KG1 (cell line): ENCODE results near the gene ABI3BP.
"Not testable (repeated sequence)": the region's sequence is repeated elsewhere in the genome, so short reads cannot be mapped to it uniquely, and the experiment has no call there.

ENCODE experiments used
- DNase-seq: peaks from one replicate; lab custom pipeline; 2025; lab: John Stamatoyannopoulos, UW

ABI3BP gene

GRCh38 chr3:100946096-100946495, 47.1 kb downstream of the ABI3BP start:
- DNase-seq: not testable (repeated sequence)

GRCh38 chr3:100941451-100941850, 51.8 kb downstream of the ABI3BP start:
- no peak for DNase-seq

GRCh38 chr3:100941041-100941440, 52.2 kb downstream of the ABI3BP start:
- no peak for DNase-seq

GRCh38 chr3:100936931-100937330, 56.3 kb downstream of the ABI3BP start:
- no peak for DNase-seq

- no peak for DNase-seq
Measured at GRCh38 chr3:100932491-100932890, 60.7 kb downstream of the ABI3BP start.

GRCh38 chr3:100928638-100929428, 64.4 kb downstream of the ABI3BP start:
- DNase-seq: no peak

- no peak for DNase-seq
Measured at GRCh38 chr3:100927775-100928174, 65.4 kb downstream of the ABI3BP start.

- DNase-seq: no peak
Measured at GRCh38 chr3:100915706-100916495, 77.3 kb downstream of the ABI3BP start.

- no peak for DNase-seq
Measured at GRCh38 chr3:100913870-100914648, 79.2 kb downstream of the ABI3BP start.

GRCh38 chr3:100912976-100913545, 80.2 kb downstream of the ABI3BP start:
- DNase-seq: no peak

GRCh38 chr3:100912571-100912970, 80.7 kb downstream of the ABI3BP start:
- DNase-seq: no peak

- DNase-seq: no peak
Measured at GRCh38 chr3:100911956-100912355, 81.3 kb downstream of the ABI3BP start.

- DNase-seq: no peak
Measured at GRCh38 chr3:100910986-100911385, 82.2 kb downstream of the ABI3BP start.

- no peak for DNase-seq
Measured at GRCh38 chr3:100902572-100902971, 90.6 kb downstream of the ABI3BP start.

GRCh38 chr3:100900671-100901335, 92.4 kb downstream of the ABI3BP start:
- DNase-seq: no peak

- DNase-seq: no peak
Measured at GRCh38 chr3:100899440-100900091, 93.7 kb downstream of the ABI3BP start.

GRCh38 chr3:100898681-100899080, 94.5 kb downstream of the ABI3BP start:
- no peak for DNase-seq

- DNase-seq: no peak
Measured at GRCh38 chr3:100896994-100897393, 96.2 kb downstream of the ABI3BP start.

- DNase-seq: no peak
Measured at GRCh38 chr3:100893590-100893989, 99.6 kb downstream of the ABI3BP start.

- no peak for DNase-seq
Measured at GRCh38 chr3:100893108-100893507, 100.1 kb downstream of the ABI3BP start.

- no peak for DNase-seq
Measured at GRCh38 chr3:100891827-100892226, 101.4 kb downstream of the ABI3BP start.
